AG08396 (cell line): ENCODE data around the gene PC.
"Not testable (repeated sequence)": the region's sequence is repeated elsewhere in the genome, so short reads cannot be mapped to it uniquely, and the experiment has no call there.

Source experiments
- DNase-seq: peaks from one replicate; pipeline ENCODE4 v3.0.0; 2012; ENCODE audit warnings: low spot score, mixed read lengths

Gene PC

DNA sequence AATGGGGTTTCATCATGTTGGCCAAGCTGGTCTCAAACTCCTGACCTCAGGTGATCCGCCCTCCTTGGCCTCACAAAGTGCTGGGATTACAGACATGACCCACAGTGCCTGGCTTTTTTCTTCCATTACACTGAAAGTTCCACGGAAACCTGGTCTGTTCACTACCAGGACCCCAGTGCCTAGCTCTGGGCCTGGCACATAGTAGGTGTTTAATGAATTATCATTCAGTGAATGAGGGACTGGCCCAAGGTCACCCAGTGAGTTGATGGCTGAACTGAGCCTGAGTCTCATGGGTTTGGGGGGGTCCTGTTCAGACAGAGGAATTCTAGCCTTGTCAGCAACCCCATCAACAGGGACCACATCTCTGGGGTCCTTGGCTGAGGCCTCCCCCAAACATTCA is 20.0 kb upstream of the PC start:
- DNase-seq: no peak

- DNase-seq: no peak
Observed at GRCh38 chr11:66976925-66977324, 18.7 kb upstream of the PC start.

GRCh38 chr11:66976028-66976467 is 17.9 kb upstream of the PC start:
- no peak for DNase-seq

- no peak for DNase-seq
Observed at GRCh38 chr11:66975405-66976027, 17.3 kb upstream of the PC start.

GRCh38 chr11:66974724-66975404 is 16.7 kb upstream of the PC start, which contains the start of gene C11orf86:
Gene C11orf86 (plus strand): TSS chr11:66975304. CDS start chr11:66975363, 59 bp downstream.
- DNase-seq: no peak

DNA sequence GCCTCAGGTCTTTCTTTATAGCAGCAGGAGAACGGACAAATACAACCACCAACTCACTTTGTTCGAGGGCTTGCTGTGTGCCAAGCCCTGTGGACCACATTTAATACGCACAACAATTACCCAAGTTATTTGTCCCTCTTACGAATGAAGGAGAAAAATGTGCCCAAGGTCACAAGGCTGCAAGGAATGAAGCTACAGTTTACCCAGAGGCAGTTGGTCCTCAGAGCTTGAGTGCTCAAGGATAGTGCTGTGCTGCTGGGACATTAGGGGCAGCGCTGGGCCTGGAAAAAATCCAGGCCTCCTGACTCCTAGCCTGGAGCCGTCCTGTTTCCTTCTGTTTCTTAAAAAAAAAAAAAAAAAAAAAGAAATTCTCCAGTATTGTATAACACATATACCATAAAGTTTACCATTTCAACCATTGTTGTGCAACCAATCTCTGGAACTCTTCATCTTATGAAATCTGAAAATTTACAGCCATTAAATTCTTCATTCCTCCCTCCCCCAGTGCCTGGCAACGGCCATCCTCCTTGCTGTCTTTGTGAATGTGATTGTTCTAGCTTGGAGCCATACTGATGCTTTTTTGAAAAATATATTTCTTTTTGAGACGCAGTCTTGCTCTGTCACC is 15.9 kb upstream of the PC start:
- no peak for DNase-seq

DNA sequence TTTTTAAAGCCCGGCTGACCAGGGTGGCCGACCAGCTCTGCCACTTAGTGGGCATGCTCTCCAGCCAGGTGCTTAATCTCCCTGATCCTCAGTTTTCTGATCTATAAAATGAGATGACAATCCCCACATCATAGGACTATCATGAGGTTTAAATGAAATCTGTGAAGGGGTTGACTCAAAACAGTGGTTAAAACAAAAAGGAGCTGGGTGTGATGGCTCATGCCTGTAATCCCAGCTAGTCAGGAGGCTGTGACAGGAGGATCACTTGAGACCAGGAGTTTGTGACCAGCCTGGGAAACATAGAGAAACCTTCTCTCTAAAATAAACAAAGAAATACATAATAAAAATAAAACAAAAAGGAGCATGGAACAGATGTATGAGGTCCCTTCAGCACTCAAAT is 13.3 kb upstream of the PC start:
- DNase-seq: no peak

DNA sequence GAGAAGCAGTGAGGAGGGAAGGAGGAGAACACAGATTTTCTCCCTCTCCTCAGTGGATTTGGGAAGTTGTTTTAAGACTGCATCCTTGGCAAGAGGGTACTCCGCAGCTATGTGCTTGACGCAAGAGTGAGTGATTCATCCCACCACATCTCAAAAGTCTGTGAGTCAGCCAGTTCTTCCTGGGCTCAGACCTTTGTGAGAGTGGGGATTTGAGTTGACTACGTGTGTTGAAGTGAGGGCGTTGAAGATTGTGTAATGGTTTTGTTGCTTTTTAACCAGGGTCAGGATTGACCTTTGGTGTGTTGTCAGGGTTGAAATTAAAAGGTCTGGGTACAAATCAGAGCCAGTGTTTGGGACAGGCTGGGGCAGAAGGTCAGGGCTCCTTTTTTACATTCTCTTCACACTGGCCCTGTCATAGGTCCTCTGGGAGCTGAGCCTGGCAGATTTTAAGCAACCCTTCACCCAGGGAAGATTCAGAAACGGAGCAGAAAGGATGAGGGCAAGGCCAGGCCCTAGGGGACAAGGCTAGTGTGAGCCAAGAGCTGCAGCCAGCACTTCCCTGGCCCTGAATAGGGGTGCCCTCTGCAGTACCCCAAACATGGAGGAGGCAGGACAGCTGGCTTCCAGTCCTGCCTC is 12.7 kb upstream of the PC start:
- peak; percentile 88 for DNase-seq

GRCh38 chr11:66970371-66970806 is 12.2 kb upstream of the PC start:
- no peak for DNase-seq

- no peak for DNase-seq
Observed at GRCh38 chr11:66969584-66970225, 11.5 kb upstream of the PC start.

GRCh38 chr11:66967670-66968425 is 9.7 kb upstream of the PC start:
- DNase-seq: peak; percentile 53

DNA sequence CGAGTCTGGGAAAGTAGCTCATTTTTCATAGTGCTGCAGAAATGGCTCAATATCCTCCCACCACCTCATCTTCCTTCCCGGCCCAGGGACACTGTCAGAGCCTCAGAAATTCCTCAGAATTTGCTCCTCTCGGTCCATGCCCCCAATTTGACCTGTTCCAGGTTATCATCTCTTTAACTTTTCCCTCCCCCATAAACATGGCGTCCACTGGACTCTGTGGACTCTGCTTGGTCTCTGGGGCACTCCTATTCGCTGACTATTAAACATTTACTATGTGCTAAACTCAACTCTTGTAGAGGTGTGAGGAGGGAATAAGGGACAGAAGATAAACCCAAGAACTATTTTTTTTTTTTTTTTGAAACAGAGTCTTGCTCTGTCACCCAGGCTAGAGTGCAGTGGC is 8.2 kb upstream of the PC start:
- DNase-seq: no peak

DNA sequence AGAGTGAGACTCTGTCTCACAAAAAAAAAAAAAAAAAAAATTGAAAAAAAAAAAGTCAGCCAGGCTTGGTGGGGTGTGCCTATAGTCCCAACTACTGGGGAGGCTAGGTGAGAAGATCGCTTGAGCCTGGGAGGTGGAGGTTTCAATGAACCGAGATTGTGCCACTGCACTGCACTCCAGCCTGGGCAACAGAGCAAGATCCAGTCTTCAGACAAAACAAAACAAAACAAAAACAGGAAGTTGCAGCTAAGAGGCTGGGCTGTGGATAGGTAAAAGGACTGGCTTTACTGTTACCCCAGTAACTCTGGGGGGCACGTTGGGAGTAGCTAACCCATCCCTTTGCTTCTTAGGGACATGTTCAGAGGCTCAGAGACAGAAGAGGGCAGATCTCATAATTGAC is 6.3 kb upstream of the PC start:
- no peak for DNase-seq

DNA sequence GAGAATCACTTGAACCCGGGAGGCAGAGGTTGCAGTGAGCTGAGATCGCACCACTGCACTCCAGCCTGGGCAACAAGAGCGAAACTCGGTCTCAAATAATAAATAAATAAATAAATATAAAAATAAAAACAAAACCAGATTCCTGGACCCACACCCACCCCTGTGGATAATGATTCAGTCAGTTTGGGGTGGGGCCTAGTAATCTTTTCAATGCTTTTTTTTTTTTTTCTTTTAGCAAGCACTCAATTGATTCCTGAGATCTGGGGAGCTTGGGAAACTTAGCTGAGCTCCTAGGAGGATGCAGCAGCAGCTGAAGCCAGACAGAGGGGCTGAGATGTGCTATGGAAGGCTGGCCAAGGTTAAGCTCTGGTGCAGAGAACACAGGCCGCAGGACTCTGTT is 4.6 kb upstream of the PC start:
- DNase-seq: no peak

DNA sequence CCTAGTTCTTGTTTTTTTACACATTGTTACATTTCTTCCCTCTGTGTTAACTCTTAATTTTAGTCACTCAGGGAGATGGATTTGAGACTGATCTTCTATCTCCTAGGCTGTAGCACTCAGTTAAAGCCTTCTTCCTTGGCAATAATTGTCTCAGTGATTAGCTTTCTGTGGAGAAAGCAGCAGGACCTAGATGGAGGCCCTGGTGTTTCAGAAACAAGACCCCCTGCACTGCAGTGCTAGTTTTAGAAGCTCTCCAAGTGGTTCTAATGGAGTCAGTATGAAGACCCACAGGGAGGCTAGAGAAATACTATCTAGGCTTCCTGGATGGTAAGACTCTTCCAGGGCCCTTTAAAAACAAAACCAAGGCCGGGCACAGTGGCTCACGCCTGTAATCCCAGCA is 4.1 kb upstream of the PC start:
- no peak for DNase-seq

DNA sequence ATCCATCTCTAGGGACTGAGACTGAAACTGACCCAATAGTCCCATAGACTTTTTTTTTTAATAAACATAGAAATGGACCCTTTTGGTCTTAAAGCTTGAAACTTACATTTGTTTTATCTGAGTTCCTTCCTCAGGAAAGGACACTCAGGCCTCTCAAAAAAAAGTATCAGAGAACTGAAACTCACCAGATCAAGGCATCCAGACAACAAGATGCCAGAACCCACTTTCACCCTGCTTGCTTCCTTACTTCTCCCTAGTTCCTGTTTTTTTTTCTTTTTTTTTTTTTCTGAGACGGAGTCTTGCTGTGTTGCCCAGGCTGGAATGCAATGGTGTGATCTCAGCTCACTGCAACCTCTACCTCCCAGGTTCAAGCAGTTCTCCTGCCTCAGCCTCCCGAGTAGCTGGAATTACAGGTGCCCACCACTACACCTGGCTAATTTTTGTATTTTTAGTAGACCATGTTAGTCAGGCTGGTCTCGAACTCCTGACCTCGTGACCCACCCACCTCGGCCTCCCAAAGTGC is 3.6 kb upstream of the PC start:
- DNase-seq: not testable (repeated sequence)

DNA sequence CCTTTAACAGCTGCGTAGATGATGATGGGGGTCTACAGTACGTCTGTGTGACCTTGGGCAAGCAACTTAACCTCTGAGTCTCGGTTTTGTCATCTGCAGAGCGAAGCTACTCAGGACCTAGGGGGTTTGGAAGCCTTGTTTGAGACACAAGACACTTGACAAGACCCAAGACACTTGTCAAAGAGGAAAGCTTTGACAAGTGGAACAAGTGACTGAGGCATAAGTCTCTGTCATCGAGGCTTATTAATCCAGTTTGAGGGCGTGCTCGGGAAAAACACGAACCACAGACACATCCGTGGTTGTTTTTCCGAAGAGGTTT is 732 bp upstream of the PC start:
- DNase-seq: no peak

DNA sequence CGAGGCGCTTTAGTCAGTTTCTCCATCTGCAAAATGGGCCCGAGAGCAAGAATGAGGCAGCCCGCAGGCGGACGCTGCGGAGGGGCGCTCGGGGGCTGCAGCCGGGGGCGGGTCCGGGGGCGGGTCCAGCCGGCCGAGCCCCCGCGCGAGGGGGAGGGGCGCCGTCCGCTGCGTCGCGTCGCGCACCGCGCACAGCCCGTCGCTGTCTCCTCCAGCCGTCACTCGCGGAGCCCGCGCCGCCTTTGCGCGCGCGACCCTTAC is 282 bp downstream of the PC start:
- DNase-seq: no peak

DNA sequence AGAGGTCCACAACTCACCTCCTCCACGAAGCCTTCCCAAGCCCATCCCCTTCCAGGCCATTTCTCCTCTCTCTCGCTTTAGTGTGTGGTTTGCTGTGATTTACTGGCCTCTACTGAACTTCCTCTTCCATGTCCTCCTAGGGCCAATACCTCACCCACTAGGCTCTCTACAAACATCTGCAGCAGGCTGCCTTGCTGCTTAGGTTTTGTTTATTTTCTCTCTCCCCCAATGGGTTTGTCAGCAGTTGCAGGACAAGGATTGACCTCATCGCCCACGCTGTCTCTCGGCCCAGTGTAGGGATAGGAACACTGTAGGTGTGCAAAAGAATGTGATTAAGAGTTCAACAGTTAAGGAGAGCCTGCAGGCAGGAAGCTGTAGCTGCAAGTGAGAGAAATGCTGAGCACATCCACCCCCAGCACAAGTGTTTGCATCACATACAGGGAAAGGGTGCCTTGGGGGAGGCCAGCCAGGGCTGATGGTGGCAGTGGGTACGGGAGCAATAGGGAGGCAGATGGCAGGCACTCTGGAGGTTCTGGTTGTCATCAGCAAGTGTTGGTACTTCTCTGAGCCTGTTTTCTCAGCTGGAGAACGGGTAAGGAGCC is 1.4 kb downstream of the PC start:
- peak; percentile 63 for DNase-seq

- DNase-seq: no peak
Observed at GRCh38 chr11:66953081-66953833, 4.9 kb downstream of the PC start.

DNA sequence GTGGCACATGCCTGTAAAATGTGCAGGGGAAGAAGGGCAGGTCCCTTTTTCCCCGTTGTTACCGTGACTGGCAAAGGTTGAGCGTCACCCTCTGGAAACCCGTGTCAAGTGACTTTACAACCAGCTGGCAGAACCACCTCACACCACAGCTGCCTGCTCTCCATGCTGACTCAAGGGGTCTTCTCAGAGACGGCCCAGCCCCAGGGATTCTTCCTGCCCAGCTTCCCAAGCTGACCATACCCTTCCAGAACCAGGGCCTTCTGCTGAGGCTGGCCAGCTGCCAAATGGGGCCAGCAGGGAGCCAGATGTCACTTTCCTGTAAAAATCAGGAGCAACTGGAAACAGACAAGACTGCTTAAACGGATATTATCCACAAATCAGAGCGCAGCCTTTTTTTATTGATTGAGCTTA is 6.3 kb downstream of the PC start:
- no peak for DNase-seq
